ACHN (cell line): ENCODE data around the gene COL23A1.

Experiments used
- DNase-seq: peaks from one replicate; pipeline ENCODE4 v3.0.0-alpha.2; 2015
- in situ Hi-C: cut with HindIII; loops from 2 replicates; pipeline ENCODE4 v1.10.0; 2017; ENCODE audit warnings: low sequenced_read_pairs, low pct_ligation_motif_present, low pct_unique_long_range_greater_than_20kb

Gene COL23A1

DNA sequence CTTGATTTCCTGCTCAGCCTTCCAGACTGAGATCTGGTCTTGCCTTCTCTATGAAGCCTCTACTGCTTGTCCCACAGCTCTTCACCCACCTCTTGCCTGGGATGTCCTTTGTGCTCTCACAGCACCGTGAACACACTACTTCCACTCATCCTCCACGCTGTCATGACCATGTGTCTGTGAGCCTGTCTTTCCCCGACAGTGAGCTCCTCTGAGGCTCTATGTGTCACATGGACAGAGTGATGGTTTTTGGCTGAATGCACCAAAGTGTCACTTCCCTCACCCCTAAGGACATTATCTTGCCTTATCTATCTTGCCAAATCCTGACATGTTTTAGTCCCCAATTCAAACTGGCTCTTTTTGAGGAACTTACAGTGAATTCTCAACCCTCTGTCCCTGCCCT, 368.9 kb downstream of the COL23A1 start:
- in situ Hi-C loops, result no loop called here

DNA sequence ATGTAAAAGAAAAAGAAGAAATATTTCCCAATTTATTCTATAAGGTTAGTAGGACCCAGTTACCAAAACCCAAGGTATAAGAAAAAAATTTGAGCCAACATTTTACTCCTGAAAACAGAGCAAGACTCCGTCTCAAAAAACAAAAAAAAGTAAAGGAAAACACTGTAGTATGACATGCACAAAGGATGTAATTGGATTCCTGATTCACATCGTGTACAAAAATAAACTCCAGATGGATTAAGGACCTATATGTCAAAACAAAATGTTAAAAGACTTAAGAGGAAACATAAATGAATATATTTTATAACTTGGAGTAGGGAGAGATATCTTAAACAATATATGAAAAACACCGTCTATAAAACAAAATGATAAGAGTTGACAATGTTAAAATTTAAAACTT, 371.4 kb downstream of the COL23A1 start:
- no peak for DNase-seq
- in situ Hi-C loops, result no loop called here

More for the DNA sequence above, 368.9 kb downstream of the COL23A1 start:
- no peak for DNase-seq

DNA sequence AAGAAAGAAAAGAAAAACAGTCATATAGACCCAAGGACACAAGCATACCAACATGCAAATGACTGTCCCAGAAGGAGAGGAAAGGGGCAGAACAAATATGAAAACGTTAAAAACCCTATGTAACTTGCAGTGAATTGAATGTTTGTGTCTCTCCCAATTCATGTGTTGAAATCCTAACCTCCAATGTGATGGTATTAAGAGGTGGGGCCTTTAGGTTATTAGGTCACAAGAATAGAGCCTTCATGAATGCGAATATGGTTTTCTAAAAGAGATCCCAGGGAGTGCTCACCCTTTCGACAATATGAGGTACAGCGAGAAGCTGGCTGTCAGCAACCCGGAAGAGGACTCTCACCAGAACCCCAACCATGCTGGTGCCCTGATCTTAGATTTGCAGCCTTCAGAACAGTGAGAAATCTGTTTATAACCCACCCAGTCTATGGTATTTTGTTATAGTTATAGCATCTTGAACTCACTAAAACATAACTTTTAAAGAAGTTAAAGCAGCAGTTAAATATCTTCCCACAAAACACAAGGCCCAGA, 371.9 kb downstream of the COL23A1 start:
- in situ Hi-C loops, result no loop called here
- no peak for DNase-seq

DNA sequence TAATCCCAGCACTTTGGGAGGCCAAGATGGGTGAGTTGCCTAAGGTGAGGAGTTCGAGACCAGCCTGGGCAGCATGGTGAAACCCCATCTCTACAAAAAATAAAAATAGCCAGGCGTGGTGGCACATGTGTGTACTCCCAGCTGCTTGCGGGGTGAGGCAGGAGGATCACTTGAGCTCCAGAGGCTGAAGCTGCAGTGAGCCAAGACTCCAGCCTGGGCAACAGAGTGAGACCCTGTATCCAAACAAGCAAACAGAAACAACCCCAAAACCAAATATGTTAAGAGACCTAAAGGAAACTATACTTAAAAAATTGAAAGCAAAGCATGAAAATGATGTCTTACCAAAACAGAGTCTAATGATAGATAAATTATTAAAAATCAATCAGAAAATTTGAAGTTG, 373.4 kb downstream of the COL23A1 start:
- in situ Hi-C loops, result no loop called here
- no peak for DNase-seq

DNA sequence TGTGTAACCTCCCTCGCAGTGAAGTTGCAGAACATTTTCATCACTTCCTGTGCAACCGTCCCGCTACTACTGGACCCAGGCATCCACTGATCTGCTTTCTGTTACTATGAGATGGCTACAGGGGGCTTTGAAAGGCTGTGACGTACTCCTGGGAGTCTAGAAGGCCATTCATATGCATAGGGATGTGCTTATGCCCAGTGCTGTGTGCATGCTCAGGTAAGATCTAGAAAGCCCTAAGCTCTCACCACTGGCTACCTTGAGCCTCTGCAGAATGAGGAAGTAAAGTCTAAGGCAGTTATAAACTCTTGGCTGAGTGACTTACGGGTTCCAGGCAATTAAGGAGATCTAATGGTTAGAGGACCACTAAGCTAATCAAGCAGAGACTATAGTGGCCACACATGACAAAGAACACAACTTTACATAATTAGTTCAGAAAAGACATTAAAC, 374.1 kb downstream of the COL23A1 start:
- in situ Hi-C loops, result no loop called here
- DNase-seq, result no peak

- DNase-seq, result no peak
- in situ Hi-C loops, result no loop called here
These were observed 374.8 kb downstream of the COL23A1 start for GRCh38 chr5:178215280-178216002.

- no peak for DNase-seq
- in situ Hi-C loops, result no loop called here
These were observed 375.9 kb downstream of the COL23A1 start for GRCh38 chr5:178214160-178214803.

DNA sequence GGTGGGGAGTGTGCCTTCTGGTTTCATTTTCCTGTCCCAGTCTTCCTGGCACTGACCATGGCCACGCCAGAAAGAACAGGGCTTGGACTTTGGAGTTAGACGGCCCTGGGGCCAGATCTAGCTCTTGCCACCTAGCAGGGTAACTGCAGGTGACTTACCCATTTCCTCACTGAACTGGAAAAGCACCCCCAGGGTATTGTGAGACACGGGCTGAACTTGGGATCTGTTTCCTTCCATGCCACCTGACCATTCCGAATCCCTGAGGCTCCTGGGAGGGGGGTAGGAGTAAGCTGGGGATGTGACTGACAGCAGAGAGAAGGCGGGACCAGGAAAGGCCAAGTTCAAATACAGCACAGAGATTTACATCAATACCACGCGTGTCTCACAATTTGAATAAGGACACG, 376.4 kb downstream of the COL23A1 start:
- DNase-seq, result no peak
- in situ Hi-C loops, result no loop called here

DNA sequence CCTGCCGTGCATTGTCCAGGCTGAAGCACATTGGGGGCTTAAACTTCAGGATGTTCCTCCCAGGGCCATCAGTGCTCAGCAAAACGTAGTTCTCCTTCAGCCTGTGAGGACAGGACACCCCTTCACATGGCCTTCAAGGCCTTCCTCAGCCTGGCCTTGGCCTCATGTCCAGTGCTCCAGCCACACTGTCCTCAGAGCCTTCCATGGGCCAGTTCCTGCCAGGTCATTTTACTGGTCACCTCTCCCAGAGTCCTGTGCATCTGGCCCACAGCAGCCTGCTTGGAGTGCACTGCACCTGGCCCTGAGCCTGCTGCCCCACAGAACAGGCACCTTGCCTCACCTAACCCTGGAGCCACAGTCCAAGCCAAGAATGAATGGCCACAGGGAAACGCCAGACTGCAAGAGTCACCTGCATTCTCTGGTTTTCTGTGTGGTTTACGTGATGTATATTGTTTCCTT, 377.2 kb downstream of the COL23A1 start:
- in situ Hi-C loops, result no loop called here
- DNase-seq, result no peak

DNA sequence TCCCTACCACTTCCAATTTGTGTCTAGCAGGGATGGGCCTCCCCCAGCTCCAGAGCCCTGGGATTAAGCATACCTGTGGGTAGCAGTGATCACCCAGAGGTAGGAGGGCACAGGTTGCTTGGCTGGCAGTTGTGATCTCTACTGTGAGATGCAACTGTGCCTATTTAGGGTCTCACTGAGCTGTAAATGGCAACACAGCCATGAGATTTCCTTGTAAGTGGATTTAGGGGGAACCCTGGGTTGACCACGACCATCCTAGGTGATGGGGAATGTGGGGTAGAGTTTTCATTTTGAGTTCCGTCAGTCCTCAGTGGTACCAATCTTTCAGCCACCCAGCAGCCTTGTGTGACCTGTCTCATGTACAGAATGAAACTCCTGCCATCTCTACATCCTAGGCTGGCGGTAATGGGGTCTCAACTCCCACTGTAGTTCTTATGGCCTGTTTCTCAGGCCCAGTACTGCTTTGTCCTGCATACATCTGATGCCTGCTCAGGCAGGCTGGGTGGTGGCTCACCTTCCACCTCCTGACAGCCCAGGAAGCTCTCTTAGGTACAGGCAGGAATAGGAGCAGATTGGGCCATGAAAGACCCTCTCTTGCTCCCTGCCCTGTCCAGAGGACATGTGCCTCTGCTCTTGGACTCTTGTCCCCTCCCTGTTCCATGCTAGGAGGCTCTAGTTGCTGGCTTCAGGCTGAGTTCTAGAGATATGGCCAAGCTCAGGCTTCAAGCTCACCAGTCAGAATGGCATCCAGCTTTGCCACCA, 377.8 kb downstream of the COL23A1 start:
- no peak for DNase-seq
- in situ Hi-C loops, result no loop called here

GRCh38 chr5:178211095-178212048, 378.8 kb downstream of the COL23A1 start:
- DNase-seq, result no peak

GRCh38 chr5:178210686-178211085, 379.5 kb downstream of the COL23A1 start:
- no peak for DNase-seq
- in situ Hi-C loops, result no loop called here

More at GRCh38 chr5:178211095-178212048, 378.8 kb downstream of the COL23A1 start:
- in situ Hi-C loops, result no loop called here

GRCh38 chr5:178210073-178210535, 380.1 kb downstream of the COL23A1 start:
- in situ Hi-C loops, result no loop called here
- DNase-seq, result no peak

GRCh38 chr5:178209334-178210072, 380.7 kb downstream of the COL23A1 start:
- in situ Hi-C loops, result no loop called here
- DNase-seq, result no peak

GRCh38 chr5:178208540-178209227, 381.5 kb downstream of the COL23A1 start:
- DNase-seq, result no peak
- in situ Hi-C loops, result no loop called here

- DNase-seq, result no peak
- in situ Hi-C loops, result no loop called here
These were observed 382.3 kb downstream of the COL23A1 start for GRCh38 chr5:178207917-178208280.
